Keratinocyte (primary cell): ENCODE results near the gene MOK.

Source experiments
- EZH2 ChIP-seq: IDR thresholded peaks from one replicate; pipeline ENCODE4 v1.6.1; 2012; ENCODE audit warnings: inconsistent platforms, mild to moderate bottlenecking, low read length, moderate library complexity
- TF ChIP-seq, protein P1 (sequence below), 3 experiments: IDR thresholded peaks in 1 of 3; conservative IDR thresholded peaks in 1 of 3; optimal IDR thresholded peaks in 1 of 3; 2 replicates in 2 of 3; 3 replicates in 1 of 3; pipeline versions ENCODE3 to v1.5.1; 2011; ENCODE audit warnings: low read length in 3 of 3, mild to moderate bottlenecking in 3 of 3, moderate library complexity in 2 of 3, control low read depth in 1 of 3, inconsistent platforms in 1 of 3; ENCODE audit not compliant: insufficient read depth in 2 of 3; ENCODE audit errors: extremely low read depth in 1 of 3

DNA sequence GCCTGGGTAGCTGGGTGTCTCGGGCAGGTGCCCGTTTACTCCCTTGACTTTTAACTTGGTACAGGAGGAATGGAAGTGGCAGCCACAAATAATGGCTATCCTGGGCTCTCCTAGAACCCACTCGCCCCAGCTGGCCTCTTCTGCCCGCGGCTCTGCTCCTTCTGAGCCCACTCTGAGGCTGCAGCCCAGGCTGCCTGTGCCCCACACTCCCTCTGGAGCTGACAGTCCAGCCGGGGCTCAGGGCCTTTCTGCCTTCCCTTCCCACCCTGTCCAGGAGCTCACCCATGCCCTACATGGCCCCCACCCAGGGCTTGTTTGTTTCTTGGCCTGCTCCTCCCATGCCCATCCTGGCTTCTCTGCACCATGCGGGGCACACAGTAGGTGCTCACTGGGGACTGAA lies 30.2 kb upstream of the MOK start:
- TF ChIP-seq, protein P1, sequence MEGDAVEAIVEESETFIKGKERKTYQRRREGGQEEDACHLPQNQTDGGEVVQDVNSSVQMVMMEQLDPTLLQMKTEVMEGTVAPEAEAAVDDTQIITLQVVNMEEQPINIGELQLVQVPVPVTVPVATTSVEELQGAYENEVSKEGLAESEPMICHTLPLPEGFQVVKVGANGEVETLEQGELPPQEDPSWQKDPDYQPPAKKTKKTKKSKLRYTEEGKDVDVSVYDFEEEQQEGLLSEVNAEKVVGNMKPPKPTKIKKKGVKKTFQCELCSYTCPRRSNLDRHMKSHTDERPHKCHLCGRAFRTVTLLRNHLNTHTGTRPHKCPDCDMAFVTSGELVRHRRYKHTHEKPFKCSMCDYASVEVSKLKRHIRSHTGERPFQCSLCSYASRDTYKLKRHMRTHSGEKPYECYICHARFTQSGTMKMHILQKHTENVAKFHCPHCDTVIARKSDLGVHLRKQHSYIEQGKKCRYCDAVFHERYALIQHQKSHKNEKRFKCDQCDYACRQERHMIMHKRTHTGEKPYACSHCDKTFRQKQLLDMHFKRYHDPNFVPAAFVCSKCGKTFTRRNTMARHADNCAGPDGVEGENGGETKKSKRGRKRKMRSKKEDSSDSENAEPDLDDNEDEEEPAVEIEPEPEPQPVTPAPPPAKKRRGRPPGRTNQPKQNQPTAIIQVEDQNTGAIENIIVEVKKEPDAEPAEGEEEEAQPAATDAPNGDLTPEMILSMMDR (optimal IDR thresholded peaks at IDR 0.05 in 1 of 3, IDR thresholded peaks at IDR 0.05 in 1 of 3, conservative IDR thresholded peaks at IDR 0.05 in 1 of 3; ENCODE audit: extremely low read depth in 1 of 3, insufficient read depth in 2 of 3, low read length in 3 of 3): no peak
- TF ChIP-seq EZH2: no peak
